ENCODE results near the gene XRCC3. TPM values are rescaled to one million over a fixed set of nuclear protein-coding genes. Genes with fewer than 3 reads are reported as not detected.

The XRCC3 gene
- total RNA-seq, 1 experiment from 2014 or later = 36.8 TPM

GRCh38 chr14:103724116-103724515, 8.9 kb upstream of the XRCC3 start:
- intact Hi-C loops (cut with micrococcal nuclease; ENCODE audit: unreplicated experiment) = no loop called here
- DNase-seq (ENCODE audit: low read depth, low spot score) = no peak
- no peaks in the 10 kb centered on the region for H3K27me3 ChIP-seq (ENCODE audit: control insufficient read depth, insufficient read depth, low read length)
- no peak overlapping the region for H3K27ac ChIP-seq (ENCODE audit: low read length)
- H3K9me3 ChIP-seq (ENCODE audit: control insufficient read depth, insufficient read depth, low read depth, low read length) = no peaks in the 10 kb centered on the region
- in situ Hi-C loops (cut with HindIII; ENCODE audit: low pct_unique_long_range_greater_than_20kb, low sequenced_read_pairs) = no loop called here
- no peaks in the 10 kb centered on the region for H3K36me3 ChIP-seq (ENCODE audit: control insufficient read depth, insufficient read depth, low read length)
- no peak for TF ChIP-seq SIN3A (IDR thresholded peaks at IDR 0.05; ENCODE audit: borderline replicate concordance, insufficient read depth, low read depth, low read length)
- TF ChIP-seq CTCF (IDR thresholded peaks at IDR 0.05) = no peak
- TF ChIP-seq REST (IDR thresholded peaks at IDR 0.05; ENCODE audit: insufficient read depth in 1 of 2, low read depth in 2 of 2, low read length in 1 of 2) = no peak
- TF ChIP-seq TCF7L2 (IDR thresholded peaks at IDR 0.05; ENCODE audit: low read depth, low read length) = no peak
- no peak for TF ChIP-seq POLR2AphosphoS5 (IDR thresholded peaks at IDR 0.05; ENCODE audit: low read depth, low read length)
- H3K4me3 ChIP-seq (ENCODE audit: low read depth in 2 of 2, low read length in 2 of 2) = no peak overlapping the region
- ChIA-PET POLR2A (no interaction called here), CTCF (no interaction called here)
- ATAC-seq = no peak
- no peaks in the 10 kb centered on the region; the same call in 1 of the 2 replicates for H3K4me1 ChIP-seq (ENCODE audit: control insufficient read depth, insufficient read depth, low read length)
- BruUV-seq (replicated peaks) = no TSS peak

- Histone ChIP-seq H3K27me3 (ENCODE audit: control insufficient read depth, insufficient read depth, low read length) (no peaks in the 10 kb centered on the region), H3K4me1 (ENCODE audit: control insufficient read depth, insufficient read depth, low read length) (no peaks in the 10 kb centered on the region; the same call in 1 of the 2 replicates), H3K9me3 (ENCODE audit: control insufficient read depth, insufficient read depth, low read depth, low read length) (no peaks in the 10 kb centered on the region), H3K27ac (ENCODE audit: low read length) (no peak overlapping the region), H3K4me3 (ENCODE audit: low read depth in 2 of 2, low read length in 2 of 2) (no peak overlapping the region), H3K36me3 (ENCODE audit: control insufficient read depth, insufficient read depth, low read length) (no peaks in the 10 kb centered on the region)
- DNase-seq (ENCODE audit: low read depth, low spot score) (no peak), ATAC-seq (no peak)
- CTCF ChIA-PET = no interaction called here
- in situ Hi-C loops (cut with HindIII; ENCODE audit: low pct_unique_long_range_greater_than_20kb, low sequenced_read_pairs) = no loop called here
- intact Hi-C loops (cut with micrococcal nuclease; ENCODE audit: unreplicated experiment) = no loop called here
- TF ChIP-seq TCF7L2 (IDR thresholded peaks at IDR 0.05; ENCODE audit: low read depth, low read length) = no peak
- no peak for TF ChIP-seq CTCF (IDR thresholded peaks at IDR 0.05)
- no peak for TF ChIP-seq REST (IDR thresholded peaks at IDR 0.05; ENCODE audit: insufficient read depth in 1 of 2, low read depth in 2 of 2, low read length in 1 of 2)
- no peak for TF ChIP-seq POLR2AphosphoS5 (IDR thresholded peaks at IDR 0.05; ENCODE audit: low read depth, low read length)
- no peak for TF ChIP-seq SIN3A (IDR thresholded peaks at IDR 0.05; ENCODE audit: borderline replicate concordance, insufficient read depth, low read depth, low read length)
- BruUV-seq (replicated peaks) = no TSS peak
- POLR2A ChIA-PET = no interaction called here
Measured at GRCh38 chr14:103723748-103724081, 8.5 kb upstream of the XRCC3 start.

All from Panc1 (cell line).